ENCODE results near the gene TMEM232.

TMEM232 gene

DNA sequence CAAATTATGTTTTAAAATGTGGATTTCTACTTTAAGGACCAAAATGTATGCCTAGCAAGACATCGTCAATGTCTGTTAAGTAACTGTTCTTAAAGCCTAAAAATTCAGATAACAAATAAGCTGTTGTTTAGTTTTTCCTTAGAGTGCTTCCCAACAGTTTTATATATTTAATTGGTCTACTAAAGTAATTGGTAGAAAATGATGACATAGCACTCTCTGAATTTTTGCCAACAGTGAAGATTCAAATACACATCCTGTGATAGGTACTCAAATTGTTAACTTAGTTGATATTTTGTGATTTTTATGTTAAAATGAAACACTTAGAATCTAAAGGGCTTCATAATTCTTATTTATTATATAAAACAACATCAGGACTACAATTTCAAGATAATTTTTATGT, 107.5 kb downstream of the TMEM232 start:
- DNase-seq (ENCODE audit: extremely low read depth, low read depth), result no peak
- TF ChIP-seq, protein P1, sequence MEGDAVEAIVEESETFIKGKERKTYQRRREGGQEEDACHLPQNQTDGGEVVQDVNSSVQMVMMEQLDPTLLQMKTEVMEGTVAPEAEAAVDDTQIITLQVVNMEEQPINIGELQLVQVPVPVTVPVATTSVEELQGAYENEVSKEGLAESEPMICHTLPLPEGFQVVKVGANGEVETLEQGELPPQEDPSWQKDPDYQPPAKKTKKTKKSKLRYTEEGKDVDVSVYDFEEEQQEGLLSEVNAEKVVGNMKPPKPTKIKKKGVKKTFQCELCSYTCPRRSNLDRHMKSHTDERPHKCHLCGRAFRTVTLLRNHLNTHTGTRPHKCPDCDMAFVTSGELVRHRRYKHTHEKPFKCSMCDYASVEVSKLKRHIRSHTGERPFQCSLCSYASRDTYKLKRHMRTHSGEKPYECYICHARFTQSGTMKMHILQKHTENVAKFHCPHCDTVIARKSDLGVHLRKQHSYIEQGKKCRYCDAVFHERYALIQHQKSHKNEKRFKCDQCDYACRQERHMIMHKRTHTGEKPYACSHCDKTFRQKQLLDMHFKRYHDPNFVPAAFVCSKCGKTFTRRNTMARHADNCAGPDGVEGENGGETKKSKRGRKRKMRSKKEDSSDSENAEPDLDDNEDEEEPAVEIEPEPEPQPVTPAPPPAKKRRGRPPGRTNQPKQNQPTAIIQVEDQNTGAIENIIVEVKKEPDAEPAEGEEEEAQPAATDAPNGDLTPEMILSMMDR (IDR thresholded peaks at IDR 0.05; ENCODE audit: low read depth, low read length), result no peak

DNA sequence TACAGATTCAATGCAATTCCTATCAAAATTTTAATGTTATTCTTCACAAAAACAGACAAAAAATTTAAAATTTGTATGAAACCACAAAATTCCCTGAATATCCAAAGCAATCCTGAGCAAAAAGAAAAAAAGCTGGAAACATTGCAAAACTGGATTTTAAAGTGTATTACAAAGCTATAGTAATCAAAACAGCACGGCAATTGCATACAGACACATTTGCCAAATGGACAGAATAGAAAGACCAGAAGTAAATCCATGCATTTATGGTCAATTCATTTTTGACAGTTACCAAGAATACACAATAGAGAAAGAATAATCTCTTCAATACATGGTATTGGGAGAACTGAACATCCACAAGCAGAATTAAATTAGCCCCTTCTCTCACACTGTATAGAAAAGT, 110.5 kb downstream of the TMEM232 start:
- TF ChIP-seq, protein P1 (IDR thresholded peaks at IDR 0.05; ENCODE audit: low read depth, low read length), result no peak
- no peak for DNase-seq (ENCODE audit: extremely low read depth, low read depth)

DNA sequence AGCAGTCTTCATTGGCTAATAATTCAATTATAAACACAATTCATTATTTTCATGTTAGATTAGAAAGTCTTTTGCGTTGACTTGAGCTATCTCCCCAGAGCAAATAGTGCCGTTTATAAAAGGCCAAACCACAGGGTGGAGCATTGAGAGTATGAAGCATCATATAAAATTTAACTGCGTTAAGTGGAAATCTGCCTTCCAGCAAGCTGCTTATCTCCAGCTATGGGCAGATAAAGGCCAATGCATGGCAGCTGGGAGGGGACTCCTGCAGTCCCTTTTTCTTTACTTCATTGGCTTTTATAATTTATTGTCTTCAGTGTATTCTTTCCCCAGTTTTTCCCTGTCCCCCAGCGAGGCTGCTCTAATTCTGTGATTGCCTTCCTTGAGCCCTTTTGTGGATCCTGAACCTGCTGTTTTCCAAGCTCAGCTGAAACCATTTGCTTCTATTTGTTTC, 113.7 kb downstream of the TMEM232 start:
- DNase-seq (ENCODE audit: extremely low read depth, low read depth), result no peak
- TF ChIP-seq, protein P1 (IDR thresholded peaks at IDR 0.05; ENCODE audit: low read depth, low read length), result no peak

DNA sequence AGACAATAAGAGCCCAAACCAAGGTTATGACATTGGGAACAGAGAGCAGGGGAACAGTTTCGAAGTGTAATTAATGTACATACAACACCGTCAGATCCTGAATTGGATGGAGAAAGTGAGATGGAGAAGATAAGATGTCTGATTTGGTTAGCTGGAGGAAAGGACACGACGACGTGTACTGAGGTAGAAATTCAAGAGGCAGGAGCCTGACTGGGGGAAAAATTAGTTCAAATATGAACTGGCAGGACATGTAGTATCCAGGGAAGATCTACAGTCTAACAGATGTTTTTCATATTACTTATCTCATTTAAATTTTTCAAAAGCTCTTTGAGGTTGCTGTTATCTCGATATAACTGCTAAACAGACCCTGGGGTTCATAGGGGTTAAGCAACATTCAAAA, 114.7 kb downstream of the TMEM232 start:
- DNase-seq (ENCODE audit: extremely low read depth, low read depth), result no peak
- TF ChIP-seq, protein P1 (IDR thresholded peaks at IDR 0.05; ENCODE audit: low read depth, low read length), result no peak

DNA sequence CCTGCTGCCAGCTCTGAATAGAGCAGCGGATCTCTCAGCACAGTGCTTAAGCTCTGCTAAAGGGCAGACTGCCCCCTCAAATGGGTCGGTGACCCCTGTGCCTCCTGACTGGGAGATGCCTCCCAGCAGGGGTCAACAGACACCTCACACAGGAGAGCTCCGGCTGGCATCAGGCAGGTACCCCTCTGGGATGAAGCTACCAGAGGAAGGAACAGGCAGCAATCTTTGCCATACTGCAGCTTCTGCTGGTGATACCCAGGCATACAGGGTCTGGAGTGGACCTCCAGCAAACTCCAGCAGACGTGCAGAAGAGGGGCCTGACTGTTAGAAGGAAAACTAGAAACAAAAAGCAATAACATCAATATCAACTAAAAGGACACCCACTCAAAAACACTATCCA, 131.6 kb downstream of the TMEM232 start:
- DNase-seq (ENCODE audit: extremely low read depth, low read depth), result no peak

DNA sequence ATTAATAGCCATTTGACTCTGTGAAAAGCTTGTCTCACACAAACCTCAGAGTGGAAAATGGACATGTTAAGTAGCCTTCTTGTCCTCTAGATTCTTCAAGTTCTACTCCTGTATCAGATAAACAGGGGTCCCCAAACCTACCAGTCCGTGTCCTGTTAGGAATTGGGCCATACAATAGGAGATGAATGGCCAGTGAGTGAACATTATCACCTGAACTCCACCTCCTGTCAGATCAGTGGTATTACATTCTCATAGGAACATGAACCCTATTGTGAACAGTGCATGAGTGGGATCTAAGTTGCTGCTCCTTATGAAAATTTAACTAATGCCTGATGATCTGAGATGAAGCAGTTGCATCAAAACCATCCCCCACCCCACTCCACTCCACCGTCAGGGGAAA, 136.3 kb downstream of the TMEM232 start:
- TF ChIP-seq, protein P1 (IDR thresholded peaks at IDR 0.05; ENCODE audit: low read depth, low read length), result peak; percentile 33
- no peak for DNase-seq (ENCODE audit: extremely low read depth, low read depth)

More for the DNA sequence above, 131.6 kb downstream of the TMEM232 start:
- TF ChIP-seq, protein P1 (IDR thresholded peaks at IDR 0.05; ENCODE audit: low read depth, low read length), result no peak

DNA sequence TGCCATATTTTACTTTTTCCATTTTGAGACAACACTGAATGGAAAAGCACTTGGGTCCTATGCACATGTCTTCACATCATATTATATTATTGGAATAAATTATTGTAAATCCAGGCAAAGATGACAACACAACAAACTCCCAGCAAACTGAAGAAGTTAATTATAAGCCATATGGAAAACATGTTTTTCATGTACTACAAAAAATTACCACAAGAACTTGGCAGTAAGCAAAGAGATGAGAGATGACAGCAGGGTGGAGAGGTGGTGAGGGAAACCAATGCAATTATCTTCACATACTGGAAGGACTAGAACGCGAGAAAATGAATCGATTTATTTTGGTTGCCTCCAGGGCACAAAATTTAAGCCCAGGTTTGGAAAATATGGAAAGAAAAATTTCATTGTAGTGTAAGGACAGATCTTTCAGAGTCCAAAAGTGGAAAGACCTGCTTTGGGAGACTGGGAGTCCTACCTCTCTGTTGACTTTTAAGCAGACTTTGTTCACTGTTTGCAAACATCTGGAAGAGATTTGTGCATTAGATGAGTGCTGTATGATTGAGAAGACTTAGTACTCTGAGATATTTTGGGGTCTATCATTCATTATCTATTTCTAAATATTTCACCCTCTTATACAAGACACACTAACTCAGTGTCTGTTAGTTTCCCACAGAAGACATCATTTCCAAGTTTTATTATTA, 138.0 kb downstream of the TMEM232 start:
- DNase-seq (ENCODE audit: extremely low read depth, low read depth), result no peak
- TF ChIP-seq, protein P1 (IDR thresholded peaks at IDR 0.05; ENCODE audit: low read depth, low read length), result no peak

Measured in AG09319 (cell line).